ENCODE results near the gene PTPRH.

The PTPRH gene, protein sequence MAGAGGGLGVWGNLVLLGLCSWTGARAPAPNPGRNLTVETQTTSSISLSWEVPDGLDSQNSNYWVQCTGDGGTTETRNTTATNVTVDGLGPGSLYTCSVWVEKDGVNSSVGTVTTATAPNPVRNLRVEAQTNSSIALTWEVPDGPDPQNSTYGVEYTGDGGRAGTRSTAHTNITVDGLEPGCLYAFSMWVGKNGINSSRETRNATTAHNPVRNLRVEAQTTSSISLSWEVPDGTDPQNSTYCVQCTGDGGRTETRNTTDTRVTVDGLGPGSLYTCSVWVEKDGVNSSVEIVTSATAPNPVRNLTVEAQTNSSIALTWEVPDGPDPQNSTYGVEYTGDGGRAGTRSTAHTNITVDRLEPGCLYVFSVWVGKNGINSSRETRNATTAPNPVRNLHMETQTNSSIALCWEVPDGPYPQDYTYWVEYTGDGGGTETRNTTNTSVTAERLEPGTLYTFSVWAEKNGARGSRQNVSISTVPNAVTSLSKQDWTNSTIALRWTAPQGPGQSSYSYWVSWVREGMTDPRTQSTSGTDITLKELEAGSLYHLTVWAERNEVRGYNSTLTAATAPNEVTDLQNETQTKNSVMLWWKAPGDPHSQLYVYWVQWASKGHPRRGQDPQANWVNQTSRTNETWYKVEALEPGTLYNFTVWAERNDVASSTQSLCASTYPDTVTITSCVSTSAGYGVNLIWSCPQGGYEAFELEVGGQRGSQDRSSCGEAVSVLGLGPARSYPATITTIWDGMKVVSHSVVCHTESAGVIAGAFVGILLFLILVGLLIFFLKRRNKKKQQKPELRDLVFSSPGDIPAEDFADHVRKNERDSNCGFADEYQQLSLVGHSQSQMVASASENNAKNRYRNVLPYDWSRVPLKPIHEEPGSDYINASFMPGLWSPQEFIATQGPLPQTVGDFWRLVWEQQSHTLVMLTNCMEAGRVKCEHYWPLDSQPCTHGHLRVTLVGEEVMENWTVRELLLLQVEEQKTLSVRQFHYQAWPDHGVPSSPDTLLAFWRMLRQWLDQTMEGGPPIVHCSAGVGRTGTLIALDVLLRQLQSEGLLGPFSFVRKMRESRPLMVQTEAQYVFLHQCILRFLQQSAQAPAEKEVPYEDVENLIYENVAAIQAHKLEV

DNA sequence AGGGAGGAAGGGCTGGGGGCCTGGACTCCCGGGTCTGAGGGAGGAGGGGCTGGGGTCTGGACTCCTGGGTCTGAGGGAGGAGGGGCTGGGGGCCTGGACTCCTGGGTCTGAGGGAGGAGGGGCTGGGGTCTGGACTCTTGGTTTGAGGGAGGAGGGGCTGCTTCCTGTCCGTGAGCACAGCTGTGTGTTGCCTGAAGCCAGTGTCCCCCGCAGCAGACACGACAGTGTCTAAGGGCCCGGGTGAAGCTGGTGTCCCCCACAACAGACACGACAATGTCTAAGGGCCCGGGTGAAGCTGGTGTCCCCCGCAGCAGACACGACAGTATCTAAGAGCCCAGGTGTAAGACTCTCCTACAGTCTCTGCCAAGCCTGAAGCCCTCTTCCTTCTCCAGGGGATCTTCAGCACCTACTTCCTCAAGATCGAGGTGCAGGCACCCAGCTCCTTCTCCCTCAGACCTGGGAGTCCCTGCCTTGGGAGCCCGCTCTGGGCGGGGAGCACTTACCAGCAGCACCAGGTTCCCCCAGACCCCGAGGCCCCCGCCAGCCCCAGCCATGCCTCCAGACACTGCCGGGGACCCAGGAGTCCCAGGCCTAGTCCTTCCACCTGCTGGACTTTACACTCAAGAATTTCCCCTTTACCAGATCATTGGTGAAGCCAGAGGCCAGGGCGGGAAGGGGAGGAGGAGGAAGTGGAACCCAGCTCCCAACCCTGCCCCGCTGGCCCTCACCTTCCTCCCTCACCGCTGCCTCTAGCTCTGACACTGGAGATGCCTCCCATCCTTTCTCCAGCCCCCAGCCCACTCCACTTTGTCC lies at the start of gene PTPRH:
Gene PTPRH (minus strand): TSS at position 622 of the 813 bp plus-strand sequence. CDS start 68 bp downstream, at position 554.
- DNase-seq, result no peak

DNA sequence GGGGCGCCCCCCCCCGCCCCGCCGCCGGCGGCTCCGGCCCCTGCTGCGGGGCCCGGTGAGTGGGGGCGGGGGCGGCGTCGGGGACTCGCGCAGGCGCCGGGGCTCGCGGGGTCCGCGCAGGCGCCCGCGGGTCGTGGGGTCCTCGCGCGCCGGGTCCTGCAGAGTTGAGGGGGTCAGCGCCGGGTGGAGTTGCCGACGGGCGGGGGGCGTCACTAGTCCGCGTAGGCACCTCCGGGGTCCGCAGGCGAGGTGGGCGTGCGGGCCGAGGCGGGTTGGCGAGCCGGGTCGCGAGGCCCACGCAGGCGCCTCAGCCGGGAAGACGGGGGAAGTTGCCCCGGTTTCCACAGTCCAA lies 49.2 kb upstream of the PTPRH start:
- no peak for DNase-seq

DNA sequence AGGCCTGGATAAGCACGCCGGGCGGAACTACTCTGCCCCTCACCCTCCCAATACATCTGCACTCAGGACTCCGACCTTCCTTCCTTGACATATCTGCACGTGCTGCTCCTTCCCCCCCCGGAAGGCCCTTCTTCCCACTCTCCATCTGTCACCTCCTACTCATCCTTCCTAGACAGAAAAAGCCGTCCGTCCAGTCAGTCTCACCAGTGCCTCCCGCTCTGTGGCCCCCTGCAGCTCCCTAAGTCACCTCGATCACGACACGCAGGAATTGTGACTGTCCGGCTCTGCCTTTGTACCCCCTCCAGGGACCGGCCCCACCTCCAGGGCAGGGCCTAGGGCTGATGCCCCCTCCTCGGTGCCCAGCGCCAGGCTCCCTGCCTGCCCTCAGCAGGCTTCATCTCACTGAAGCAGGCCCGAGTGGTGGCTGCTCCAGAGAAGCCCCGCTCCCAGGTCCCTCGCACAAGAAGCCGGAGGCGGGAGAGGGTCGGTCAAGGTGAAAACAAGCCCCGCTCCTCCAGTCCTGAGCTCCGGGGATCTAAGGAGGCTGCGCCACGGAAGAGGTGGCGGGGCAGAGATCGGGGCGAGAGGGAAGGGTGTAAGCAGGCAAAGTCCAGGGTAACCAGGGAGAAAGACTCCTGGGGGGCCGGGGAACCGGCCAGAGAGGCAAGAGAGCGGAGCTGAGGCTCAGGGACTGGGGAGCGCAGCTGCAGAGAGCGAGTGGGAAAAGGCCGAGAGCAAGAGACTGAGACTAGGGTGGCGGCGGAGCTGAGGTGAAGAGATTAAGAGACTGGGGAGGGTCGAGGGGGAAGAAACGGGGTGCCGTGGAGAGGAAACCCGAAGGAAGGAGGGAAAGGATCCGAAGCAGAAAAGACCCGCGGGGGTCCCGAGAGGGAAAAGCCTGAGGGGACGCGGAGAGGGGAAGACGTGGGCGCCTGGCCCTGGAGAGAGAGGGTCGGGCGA lies 48.4 kb upstream of the PTPRH start:
- peak; percentile 51 for DNase-seq

DNA sequence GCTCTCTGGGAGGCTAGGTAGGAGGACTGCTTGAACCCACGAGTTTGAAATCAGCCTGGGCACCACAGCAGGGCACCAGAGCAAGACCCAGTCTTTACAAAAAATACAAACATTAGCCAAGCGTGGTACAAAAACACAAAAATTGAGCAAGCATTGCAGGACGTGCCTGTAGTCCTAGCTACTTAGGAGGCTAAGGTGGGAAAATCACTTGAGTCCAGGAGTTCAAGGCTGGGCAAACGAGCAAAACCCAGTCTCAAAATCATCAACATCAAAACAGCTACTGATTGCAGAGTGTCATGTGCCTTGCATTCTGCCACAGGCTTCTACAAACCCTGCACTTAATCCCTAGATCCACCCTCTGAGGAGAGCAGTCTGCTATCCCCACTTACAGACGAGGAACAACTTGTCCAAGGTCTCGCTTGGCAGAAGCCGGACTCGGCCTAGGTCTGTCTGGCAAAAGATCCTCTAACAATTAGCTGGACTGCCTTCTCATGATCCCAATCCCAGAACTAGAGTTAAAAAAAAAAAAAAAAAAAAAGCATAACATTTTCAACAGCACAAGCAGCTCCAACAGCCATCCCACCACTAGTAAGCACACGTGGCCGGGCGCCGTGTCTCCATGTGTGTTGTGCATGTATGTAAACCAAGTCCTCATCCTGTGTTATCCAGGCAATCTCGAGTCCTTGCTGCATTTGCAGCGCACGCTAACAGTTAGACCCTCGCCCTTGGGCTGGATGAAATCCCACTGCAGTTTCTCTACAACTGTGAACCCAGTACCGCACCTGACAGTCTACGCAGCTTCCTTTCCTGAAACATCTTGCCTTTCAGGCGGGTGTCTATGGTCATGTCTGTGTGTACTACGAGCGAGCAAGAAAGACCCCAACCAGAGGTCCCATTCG lies 47.5 kb upstream of the PTPRH start:
- peak; percentile 54 for DNase-seq

DNA sequence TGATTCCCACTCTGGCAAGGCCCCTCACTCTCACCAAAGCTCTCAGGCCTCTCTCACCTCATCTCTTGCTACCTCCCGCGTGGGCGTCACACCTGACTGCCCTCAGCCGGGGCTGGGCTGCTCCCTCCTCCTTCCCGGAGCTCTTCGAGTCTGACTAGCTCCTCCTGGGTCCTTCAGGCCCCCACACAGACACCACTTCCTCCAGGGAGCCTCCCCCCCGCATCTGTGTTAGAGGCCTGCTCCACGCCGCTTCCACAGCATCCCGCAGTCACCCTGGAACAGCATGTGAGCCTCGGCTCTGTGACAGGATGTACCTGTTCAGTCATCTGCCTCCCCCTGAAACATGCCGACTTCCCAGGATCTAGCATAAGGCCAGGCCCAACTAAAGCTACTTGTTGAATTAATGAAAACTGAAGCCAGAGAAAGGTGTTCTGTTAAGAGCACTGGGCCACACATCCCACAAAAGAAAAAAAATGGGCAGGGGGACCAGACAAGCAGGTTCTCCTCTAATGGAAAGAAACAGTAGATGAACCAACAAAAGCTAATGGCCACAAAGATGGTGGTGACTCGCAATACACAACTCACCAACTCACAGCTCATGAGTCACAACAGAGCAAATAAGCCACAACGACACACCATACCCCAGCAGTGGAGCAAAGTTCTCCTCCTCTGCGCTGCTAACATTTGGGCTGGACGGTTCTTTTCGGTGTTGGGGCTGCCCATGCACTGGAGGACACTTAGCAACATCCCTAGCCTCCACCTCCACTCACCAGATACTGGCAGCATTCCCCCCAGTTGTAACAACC lies 46.5 kb upstream of the PTPRH start:
- DNase-seq, result peak; percentile 56

DNA sequence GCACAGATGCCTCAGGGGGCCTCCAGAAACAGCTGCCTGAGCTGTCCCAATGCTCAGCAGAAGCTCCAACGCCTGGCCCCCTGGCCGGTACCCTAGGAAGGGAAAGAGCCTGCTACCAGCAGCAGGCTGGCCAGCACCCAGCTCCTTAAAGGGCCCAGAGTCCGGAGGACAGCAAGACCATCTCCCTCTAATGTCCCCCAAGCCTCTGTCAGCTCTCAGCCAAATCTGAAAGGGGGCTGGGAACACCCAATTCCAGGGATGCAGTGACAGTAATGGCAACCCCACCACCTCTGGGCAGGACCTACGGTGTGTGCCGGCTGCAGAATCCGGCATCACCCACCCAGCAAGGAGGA lies 45.3 kb upstream of the PTPRH start:
- no peak for DNase-seq

DNA sequence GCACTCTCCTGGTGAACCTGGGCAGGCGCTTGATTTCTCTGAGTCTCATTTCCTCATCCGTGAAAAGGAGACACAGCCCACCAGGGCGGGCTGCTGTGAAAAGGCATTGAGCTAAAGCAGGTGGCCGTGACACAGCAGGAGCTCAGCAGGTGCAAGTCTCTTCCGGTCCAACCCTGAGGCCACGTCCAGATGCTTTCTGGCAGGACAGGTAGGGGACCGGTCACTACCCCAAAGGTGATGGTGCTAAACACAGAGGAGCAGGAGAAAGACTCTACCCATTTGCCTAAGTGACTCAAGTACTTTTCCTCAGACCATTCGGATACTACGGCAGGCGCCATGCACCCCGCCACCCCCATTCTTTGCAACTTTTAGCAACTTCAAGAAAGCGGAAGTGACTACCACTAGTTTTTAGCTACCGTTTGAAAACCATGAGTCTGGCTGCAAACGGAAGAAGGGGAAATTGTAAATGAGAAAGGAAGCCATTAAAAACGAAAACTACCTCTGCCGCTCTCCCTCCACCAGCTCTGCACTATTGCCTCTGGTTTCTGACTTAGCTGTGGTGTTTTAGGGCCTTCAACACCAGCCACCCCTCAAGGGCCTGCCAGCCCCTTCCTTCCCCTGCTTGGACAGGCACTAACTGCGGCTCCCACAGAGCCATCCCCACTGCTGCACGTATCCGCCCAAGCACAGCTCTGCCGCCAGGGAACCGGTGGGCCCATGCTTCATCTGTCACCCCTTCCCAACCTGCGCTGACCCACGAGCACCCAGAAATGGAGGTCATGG lies 44.7 kb upstream of the PTPRH start:
- DNase-seq, result peak; percentile 82

DNA sequence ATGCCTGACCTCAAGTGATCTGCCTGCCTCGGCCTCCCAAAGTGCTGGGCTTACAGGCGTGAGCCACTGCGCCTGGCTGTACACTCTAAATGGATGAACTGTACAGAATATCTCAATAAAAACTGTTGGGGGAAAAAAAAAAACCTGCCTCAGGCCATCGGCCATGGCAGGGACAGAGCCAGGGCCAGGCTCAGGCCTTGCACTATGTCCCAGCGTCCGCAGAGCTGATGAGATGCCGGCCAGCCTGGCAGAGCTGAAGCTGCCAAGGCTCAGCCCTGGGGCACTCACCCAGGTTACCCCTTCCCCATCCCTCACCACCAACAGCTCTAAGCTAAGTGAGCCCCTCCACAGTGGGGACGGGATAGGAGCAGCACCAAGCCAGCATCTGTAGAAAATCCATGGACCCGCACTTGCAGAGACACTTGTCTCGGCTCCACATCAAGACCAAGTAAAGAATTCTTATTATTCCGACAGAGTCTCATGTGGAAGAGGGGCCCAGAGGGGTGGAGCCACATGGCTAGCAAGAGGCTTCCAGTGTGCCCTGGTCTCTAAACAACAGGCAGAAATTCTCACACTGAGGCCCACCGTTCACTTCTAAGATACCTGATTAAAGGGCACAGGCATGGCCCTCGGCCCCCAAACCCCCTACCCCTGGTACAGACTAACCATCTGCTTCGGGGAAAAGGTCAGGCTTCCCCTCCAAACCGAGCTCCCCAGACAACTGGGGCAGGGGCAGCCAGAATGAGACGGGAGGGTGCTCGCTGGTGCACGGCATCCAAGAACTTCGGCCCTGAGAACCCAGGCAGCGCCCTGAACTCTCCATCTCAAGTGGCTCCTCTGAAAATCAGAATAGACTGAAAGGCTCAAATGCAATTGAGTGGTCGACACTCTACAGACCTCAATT lies 43.7 kb upstream of the PTPRH start:
- peak; percentile 56 for DNase-seq

DNA sequence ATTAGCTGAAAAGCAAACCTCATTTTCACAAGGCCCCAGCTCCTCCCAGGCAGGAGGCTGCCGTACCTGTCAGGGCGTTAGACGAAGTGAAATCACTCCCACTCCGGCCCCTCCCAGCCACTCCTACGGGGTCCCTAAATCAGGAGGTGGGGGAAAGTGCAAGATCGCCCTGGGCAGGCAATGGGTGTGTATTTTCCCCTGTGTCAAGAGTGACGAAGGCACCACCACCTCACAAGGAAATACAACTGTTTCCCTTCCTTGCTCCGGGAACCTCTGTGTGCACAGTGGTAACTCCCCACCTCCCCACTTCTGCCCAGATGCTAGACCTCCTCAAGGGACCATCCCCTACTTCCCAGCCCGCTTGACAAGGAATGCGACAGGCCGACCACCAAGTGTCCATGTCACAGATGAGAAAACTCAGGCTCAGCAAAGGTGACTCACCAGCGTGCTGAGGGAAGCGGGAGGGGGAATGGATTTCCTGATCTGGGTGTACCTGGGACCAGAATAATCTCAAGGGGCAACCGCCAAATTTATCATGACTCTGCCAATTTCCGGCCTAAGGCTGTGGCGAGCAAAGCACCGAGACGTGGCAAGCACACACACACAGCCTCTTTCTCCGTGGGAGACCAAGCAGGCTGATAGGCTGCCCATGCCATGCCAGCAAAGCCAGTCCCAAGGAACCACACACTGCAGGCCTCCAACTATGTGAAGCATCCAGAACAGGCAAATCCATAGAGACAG lies 42.2 kb upstream of the PTPRH start:
- peak; percentile 90 for DNase-seq

DNA sequence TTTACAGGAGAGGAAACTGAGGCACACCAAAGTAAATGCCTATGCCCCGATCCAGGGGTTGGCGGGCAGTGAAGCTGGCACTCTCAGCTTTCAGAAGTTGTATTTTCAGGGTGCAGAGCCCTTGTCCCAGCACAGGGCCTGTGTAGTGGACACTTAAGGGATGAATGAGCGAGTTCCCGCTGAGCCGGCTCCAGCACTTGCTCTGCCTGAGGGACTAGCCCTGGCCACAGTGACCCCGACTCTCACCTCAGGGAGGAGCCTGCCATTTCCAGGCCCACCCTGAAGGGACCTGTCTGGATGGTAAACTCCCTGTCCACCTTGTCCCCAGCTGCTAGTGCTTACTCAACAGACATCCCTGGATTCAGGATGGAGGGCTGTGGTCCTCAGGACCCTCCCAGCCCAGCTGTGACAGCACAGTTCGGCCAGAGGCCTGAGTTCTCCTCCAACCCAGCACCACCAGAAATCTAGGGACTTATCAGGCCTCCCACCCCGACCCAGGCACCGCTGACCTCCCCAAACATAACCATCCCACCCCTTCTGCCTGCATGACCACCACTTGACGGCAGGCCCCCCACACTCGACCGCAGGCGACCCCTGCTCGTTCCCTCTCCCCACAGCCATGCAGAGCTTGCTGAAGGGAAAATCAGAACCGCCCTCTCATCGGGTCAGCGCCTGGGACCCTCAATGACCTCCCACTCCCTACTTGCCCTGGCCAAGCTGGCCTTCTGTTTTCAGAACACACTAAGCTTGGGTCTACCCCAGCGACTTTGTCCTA lies 41.1 kb upstream of the PTPRH start:
- DNase-seq, result no peak

DNA sequence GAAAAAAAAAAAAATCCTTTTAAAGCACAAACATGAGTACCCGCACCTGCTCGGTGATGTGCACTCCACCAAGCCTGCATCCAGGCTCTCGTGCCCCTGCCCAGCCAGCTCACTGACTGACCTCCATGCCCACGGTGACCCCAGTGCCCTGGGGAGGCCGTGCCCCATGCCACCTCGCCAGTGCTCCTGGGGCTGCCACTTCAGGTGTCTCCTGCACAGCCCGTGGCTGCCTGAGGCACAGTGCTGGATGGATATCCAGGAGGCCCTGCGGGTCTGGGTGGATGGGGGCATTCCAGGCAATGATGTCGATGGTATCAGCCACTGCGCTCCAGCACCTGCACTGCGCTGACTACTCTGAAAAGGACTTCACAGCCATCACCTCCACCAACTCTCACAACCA lies 40.5 kb upstream of the PTPRH start:
- DNase-seq, result no peak

DNA sequence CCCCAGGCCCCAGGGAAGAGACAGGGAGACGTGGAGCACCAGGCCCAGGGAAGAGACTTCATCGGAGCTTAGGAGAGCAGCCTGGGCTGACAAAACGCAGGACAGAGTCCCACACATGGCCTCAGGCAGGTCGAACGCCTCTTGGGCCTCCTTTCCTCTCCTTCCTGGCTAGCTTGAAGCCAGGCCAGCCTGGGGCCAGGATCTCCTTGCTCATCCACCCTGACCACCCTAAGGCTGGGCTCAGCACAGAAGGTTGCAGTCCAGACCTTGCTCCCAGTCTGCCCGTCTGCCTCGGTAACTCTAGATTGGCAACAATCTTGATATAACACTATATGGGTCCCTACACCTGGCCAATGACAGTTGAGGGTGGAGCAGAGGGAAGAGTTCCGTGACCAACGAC lies 39.4 kb upstream of the PTPRH start:
- peak; percentile 41 for DNase-seq

DNA sequence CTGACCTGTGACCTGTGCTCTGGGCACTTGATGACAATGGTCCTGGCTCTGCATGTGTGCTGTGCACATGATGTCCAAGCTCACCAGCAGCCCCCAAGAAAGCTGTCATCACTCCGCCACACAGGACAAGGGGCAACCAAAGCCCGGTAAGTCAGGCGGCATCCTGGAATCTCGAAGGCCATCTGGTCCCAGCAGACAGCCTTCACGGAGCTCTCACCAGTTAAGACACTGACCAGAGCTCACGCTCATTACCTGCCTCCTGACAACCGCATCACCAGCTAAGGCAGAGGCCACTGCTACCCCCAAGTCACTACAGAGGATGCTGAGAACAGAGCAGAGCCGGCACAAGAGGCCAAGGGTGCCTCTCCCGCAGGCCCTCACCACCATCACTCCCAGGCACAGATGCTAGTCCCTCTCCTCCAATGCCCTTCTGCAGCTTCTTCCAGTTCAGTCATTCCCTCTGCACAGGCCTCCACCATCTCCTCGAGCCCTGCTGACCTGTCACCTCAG lies 38.9 kb upstream of the PTPRH start:
- no peak for DNase-seq

DNA sequence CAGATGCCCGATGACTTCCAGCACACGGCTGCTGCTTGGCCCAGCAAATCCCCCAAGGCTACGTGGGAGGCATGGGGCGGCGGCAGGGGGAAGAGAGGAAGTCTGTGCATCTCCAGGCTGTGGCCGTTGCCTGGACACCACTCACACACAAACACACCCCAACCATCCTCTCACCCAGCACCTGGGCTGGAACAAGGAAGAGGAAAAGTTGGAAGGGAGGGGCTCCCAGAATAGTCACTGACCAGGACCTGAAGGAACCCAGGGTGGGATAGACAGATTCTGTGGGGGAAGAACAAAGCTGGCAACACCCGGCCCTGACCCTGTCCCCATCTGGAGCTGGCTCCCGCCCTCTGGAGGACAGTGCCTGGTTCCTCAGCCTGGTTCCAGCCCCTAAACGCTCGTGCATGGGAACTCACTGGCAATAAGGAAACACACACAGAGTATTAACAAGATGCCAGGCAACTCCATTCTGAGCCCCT lies 38.4 kb upstream of the PTPRH start:
- DNase-seq, result no peak

All from hematopoietic multipotent progenitor cell treated with erythropoietin and hydrocortisone succinate and interleukin-3 and kit ligand, for 6 days (in vitro differentiated cells).